ENCODE results near the gene THSD4.

Gene THSD4

DNA sequence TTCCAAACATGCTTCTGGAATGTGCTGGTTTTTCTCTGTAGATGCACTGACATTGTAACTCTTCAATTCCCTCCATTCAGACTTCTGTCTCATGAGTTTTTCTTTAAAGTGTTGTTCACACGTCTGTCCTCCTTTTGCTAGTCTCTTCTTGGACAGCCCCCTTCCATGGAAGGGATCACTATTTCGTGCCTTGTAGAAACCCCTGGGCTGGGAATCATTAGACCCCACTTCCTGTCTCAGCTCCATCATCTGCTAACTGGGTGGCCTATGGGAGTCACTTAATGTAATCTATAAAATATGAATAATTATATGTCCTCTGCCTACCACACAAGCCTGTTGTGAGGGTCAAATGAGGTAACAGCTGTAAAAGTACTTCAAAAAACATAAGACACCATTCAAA lies 110.6 kb downstream of the THSD4 start:
- DNase-seq (ENCODE audit: low read depth in 2 of 2) = no peak

DNA sequence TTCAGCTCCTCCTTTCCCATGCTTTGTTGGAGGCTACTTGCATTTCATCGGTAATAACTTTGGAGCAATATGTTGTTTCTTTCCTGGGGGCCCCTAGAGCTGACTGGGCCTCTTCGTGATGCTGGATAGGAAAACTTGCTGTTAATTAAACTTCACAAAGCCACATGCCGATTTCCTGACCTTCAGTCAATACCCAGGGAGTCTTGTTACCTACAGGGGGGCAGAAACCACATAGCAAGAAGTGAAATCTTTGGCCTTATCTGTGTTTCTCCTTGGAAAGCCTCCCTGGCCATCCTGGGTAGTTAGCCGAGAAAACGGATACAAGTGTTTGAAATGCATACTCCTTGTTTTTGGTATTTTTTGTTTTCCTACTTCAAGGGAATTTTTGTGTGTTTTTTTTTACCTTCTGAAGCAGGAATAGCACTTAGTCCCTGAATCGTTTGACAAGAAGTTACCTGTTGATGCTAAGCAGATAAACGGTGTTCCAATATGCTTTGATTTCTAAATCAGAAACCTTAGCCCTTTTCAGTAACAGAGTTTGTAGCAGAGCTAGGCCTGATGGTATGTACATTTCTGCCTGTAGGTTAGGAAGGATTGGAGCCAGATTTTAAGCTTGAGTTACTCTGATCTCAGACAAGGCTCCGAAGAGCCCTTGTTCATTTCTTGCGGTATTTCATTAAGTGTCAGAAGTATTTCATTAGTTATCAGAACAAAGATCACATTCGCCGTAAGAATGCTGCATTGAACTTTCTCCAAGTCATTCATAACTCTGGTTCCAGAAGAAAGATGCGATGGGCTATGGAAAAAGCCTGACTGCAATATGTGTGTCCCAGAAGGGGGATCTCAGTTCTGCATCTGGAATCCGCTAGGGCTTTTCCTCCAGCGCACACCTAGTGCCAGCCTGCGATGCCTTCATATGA lies 111.5 kb downstream of the THSD4 start:
- DNase-seq (ENCODE audit: low read depth in 2 of 2) = no peak

DNA sequence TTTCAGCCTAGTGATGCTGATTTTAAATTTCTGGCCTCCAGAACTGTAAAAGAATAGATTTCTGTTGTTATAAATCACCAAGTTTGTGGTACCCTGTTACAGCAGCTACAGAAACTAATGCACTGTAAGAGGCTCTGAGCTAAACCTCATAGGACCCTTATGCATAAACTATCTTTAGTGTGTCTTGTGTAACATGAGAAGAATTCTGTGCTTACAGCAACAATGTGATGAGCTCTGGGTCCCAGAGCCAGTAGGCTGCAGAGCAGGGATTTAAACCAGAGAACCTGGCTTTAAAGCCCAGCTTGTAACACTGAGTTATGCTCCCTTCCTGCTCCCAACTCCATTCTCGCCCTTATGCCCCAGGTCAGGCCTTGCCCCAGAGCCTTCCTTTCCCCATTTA lies 113.1 kb downstream of the THSD4 start:
- no peak for DNase-seq (ENCODE audit: low read depth in 2 of 2)

DNA sequence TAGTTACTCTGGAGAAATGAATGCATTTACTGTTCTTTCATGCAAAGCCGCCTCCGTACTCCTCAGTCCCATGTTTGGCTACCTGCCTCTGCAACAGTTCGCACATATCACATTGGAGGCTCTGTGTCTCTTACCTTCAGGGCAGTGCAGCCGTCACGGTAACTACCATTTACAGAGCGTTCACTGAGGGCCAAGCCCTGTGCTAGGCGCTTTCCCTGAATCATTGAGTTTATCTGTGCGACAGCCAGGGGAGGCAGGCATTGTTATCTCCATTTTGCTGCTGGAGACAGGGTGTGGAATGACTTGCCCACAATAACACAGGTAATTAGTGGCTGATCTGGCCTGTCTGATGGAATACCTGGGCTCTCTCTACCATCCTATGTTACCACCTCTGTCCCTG lies 115.0 kb downstream of the THSD4 start:
- no peak for DNase-seq (ENCODE audit: low read depth in 2 of 2)

DNA sequence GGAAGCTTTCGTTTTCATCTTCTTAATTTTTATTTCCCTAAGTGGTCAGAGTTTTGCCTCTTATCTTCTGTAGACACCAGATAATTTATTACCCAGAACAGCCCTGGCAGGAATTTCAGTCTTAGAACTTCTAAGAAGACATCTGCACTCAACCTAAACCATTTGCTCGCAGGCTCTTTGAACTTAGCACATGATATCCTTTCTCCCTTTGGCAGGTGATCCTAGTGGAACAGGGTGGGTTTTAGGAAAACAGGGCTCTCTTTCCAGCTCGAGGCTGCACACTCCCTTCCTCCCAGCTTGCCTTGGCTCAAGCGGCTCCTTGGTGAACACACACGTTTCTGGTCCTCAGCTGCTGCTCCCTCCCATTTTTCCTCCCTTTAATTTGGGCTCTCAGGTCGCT lies 116.5 kb downstream of the THSD4 start:
- no peak for DNase-seq (ENCODE audit: low read depth in 2 of 2)

DNA sequence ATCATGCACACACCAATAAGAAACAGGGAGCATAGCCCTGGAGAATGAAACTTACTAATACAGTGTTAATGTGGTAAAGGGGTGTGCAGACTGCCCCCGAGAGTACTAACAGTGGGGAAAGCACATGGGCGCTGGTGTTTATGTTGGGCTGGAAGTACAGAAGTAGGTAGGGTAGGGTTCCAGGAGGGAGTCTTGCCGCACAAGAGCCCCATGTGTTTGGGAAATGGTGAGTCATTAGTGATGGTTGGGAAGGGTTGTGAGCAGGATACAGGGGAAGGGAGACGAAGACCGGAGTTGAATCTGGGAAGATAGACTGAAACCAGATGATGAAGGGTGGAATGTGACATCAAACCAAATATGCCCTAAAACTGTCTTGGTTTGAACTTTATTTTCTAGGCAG lies 117.1 kb downstream of the THSD4 start:
- DNase-seq (ENCODE audit: low read depth in 2 of 2) = no peak

DNA sequence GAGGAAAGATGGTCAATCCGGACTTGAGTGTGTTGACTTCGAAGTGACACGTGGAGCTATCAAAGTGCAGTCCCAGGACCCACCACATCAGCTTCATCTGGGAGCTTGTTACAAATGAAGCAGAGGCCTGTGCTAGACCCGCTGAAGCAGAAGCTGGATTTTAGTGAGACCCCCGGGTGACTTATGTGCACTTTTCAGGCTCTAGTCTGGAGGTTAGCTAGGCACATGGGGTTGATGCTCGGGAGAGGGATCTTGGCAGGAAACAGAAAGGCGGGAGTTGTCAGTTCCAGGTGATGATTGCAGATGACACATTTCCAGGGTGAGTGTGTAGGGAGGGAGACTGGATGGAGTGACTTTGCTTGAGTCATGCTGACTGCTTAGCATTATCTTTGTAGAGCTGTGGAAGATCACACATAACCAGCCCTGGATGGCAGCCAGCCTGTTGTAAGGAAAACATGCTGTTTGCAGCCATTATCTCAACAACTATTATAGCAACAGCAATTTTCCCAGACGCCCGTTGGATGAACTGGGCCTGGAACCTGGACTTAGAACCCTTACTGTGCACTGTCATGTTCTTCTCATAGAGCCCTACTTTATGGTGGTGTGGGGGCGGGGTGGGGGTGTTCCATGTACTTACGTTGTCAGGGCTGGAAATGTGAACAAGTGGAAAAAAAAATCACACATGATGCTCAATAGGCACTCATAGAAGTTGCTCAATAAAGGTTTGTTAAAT lies 122.4 kb downstream of the THSD4 start:
- DNase-seq (ENCODE audit: low read depth in 2 of 2) = no peak

DNA sequence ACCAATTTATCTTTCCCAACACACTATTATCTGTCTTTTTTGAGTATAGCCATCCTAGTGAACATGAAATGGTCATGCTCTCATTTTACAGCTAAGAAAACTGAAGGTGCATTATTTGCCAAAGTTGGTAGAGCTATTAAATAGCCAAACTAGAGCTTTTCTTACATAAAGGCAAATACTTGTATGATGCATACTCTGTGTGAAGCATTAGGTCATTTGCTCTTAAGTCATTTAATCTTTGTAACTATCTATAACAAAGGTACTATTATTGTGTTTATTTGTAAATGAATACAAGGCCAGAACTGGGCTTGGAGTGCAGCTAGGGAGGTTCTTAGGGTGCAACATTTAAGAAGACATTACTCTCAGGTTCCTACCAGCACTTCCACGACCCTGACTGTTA lies 123.7 kb downstream of the THSD4 start:
- DNase-seq (ENCODE audit: low read depth in 2 of 2) = no peak

DNA sequence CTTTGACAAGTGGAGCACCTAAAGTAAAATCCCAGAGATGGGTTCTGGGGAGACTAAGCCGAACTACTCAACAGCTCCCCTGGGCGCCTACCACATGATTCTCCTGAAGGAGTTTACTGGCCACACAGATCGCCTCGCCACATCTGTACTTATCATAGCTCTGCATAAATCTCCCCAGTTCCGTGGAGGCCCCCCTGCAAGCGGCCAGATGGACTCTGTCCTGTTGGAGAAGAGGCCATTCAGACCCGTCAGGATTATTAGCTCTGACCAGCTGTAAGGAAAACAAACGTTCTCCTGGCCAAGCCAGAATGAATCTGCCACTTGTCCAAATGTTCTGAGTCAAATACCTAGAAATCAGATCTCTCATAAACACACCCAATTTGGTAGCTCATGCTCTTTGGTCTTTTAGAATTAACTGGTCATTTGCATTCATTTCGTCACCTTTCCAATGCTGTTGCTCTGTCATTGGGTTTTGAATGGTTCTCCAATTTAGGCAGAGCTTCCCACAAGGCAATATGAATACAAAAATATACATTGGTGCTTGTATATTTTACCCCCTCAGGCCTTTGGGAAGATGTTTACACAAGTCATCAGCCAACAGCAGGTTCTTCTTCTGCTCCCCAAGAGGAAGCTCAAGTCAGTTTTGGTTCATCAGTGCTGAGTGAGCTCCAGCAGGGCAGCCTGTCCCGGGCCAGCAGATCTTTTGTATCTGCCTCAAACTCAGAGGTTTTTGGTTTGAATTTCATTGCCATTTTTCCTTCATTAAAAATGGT lies 124.5 kb downstream of the THSD4 start:
- DNase-seq (ENCODE audit: low read depth in 2 of 2) = no peak

DNA sequence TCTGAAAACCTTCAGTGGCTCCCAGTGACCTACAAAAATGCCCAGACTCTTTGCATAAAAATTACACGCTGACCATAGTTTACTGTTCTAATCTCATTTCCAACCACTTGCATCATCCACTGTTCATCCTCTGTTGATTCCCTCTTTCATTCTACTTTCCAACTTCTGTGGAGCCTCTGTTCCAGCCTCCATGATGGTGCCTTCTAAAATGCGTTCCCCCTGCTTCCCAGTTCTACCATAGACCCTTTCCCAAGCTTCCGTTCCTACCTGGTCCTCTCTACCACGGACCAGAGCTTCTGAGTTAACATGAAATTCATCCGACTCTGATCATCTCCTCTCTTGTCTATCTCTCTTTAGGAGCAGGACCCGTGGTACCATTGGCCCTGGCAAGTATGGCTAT lies 127.0 kb downstream of the THSD4 start:
- DNase-seq (ENCODE audit: low read depth in 2 of 2) = no peak

DNA sequence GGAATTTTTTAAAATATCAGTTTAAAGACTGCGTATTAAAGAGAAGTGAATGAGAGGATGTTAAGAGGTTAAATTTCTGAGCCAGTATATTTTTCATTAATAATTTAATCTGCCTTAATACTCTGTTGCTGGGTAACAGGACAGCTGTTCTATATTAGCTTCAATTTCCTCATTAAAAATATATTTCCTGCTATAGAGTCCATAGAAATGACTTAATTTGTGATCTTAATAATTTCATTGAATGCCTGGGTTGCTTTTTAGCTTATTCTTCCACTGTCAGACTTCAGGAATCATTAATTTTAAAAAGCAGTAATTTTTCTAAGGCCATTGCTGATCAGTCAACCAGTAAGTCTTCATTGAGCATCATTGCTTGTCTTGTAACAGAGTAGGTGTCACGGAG lies 129.0 kb downstream of the THSD4 start:
- no peak for DNase-seq (ENCODE audit: low read depth in 2 of 2)

DNA sequence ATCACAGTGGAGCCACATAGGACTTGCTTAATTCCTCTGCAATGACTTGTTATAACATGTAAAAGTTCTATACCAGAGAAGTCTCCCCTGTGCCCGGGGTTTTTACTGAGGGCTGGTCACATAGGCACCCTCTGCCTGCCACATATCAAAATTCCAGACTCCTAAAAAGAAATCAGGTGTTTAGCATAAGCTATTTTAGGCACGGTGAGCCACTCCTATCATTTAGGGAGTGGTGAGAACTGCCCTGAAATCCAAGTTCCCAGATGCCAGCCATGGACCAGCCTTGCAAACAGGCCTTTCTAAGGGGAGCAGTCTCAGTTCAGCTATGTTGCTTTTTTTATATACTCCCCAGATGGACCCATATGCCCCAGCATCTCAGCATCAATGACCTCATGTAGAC lies 130.3 kb downstream of the THSD4 start:
- no peak for DNase-seq (ENCODE audit: low read depth in 2 of 2)

DNA sequence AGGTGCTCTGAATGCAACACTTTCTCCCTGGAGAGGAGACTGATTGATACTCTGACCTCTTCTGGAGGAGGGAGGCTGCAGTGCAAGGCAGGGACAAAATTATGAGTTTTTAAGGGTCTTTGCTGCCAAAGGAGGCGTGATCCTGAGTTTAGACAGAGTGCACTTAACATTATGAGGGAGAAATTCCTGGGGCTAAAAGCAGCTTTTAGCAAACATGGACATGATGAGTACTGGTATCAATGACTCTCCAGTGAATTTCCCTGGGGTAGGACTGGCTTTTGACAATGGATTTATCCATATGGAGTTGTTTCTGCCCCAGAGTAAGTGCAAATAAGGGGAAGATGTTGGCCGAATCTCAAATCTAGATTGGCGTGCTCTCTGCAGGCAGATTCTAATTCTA lies 133.1 kb downstream of the THSD4 start:
- no peak for DNase-seq (ENCODE audit: low read depth in 2 of 2)

DNA sequence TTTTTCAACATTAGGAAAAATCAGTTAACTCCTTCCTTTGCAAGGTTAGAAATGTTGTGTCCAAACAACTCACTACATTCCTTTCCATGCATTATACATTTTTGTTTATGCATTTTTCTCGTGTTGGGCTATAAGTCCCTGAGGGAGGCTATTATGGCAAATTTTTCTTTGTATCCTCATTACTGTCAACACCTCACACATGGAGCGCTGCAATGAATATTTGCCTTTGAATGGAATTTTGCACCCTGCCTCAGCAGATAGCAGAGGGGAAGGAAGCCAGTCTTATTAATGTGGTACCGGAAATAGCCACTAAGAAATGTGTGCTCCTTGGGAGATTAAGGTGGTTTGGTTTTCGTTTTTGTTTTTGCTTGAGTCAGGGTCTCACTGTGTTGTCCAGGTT lies 134.7 kb downstream of the THSD4 start:
- DNase-seq (ENCODE audit: low read depth in 2 of 2) = no peak

DNA sequence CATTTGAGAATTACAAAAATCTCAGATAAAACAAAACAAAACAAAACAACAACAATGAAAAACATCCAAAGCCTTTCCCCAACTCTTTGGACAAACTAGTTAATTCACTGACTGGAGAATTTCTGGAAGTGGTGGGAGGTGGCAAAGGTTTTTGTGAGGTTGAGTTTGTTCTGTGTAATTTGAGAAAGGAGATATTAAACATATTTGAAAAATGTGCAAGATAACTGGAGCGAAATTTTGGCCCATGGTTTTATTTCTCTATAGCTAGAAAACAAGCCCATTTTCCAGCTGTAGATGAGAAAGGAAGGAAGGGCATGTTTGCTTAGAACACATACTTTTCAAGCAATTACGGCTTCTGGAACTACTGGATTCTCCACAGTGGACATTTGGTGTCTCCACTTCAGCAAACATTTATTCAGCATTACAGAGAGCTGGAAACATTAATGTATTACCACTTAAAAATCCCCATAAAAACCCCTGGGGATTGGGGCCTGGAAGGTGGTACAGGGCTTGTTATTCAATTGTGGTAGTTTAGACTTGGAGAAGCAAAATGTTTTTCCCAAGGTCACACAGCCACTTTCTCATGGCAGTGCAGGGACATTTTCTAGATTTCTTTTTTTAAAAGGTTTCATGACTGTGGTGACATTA lies 135.8 kb downstream of the THSD4 start:
- no peak for DNase-seq (ENCODE audit: low read depth in 2 of 2)

DNA sequence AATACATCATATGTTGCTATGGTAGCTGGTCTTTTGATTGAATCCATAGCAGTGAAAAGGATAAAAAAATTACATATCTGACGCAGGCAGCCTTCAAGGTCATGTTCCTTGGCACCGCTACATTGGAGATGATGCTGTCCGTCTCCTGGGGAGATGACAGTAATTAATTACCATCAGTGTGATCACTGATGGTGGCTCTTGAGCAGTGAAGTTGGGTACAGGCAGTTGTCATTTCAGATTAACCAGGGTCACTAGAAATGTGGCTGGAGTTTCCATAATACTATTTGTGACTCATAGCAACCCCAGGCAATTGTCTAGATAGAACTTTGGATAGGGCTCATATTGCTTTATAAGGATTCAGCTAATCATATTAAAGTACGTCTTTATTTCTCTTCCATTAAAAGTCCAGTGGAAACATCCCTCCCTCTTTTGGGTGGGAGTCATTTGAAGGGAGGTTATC lies 136.3 kb downstream of the THSD4 start:
- DNase-seq (ENCODE audit: low read depth in 2 of 2) = no peak

DNA sequence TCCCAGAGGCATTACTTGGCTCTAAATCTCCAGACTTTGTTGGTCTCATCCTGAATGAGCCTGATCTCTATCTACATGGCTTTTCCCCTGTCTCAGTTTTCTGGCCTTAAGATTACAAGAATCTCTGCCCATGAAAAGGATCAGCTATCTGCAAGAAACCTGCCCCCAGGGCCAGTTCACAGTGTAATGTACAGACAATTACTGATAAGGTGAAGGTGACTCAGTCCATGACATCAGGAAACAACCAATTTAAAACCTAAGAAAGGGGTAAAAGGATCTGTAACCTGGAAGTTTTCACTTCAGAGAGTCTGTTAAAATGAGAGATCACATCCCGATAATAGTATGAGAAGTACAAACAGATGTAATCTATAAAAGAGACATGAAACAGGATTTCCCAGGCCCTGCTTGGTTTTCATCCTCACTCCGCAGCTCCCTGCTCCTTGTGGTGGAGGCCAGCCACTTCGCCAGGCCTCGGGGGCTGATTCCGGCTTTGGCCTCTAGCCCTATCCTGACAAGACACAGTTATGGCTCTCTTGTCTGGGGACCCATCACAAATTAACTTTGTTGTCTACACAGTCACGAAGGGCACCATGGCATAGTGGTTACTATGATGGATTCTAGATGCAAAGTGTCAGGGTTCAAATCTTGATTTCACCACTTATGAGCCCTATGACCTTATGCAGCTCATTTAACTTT lies 136.9 kb downstream of the THSD4 start:
- no peak for DNase-seq (ENCODE audit: low read depth in 2 of 2)

DNA sequence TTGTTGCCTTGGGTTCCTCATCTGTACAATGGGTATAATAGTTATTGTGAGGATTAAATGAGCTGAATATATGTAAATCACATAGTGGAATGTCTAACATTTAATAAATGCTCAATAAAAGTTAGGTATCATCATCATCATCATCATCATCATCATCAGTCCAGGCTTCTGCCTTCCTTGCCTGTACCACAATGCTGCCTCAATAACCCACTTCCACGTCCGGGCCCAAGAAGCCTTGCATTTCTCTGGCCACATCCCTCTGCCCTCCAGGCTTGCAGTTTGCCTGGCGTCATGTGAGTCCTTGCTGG lies 137.4 kb downstream of the THSD4 start:
- DNase-seq (ENCODE audit: low read depth in 2 of 2) = no peak

DNA sequence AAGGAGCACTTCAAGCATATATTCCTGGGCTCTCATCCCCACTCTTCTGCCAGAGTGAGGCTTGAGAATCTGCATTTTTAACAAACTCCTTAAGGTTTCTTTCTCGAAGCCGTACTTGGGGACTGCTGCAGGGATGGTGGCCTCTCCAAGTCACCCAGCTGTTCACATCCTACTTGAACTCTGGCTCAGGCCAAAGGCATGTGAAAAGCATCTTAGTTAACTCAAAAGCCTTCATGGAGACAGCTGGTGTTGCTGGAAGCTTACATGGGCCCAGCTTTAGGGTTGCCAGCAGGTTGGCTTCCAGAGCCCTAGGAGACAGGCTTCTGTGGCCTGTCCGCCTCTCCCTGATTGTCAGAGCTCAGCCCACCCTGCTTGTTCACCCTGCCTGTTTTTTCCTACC lies 139.2 kb downstream of the THSD4 start:
- no peak for DNase-seq (ENCODE audit: low read depth in 2 of 2)

DNA sequence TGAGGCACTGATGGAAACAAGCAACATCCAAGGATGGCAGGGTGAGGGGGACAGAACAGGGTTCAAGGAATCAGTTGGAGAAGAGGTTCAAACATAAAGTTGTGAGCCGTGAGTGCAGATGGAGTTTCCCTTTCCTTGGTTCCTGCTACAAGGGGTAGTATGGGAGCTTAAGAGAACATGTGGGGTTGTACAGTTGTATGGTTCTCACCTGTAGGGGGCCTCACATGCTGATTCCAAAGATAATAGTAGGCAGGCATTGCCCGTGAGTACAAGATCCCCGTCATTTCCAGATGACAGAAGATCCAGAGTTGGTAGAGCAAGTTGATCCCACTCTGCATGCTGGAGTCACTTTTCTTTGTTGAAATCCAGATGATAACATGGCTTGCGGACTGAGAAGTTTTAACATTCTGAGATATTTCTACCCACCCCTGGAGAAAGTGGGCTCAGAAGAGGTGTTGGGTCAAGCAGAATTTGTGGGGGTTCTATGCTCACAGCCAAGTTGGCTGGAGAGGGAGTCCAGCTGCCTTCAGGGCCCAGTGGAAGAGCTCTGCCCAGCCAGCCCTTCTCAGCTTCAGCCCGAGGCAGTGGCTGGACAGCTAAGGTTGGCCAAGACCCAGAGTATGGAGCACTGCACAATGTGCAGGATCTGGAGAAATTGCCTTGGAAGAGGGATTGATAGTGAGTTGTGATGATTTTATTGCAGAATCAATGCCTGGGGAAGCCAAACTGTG lies 141.8 kb downstream of the THSD4 start:
- DNase-seq (ENCODE audit: low read depth in 2 of 2) = no peak

DNA sequence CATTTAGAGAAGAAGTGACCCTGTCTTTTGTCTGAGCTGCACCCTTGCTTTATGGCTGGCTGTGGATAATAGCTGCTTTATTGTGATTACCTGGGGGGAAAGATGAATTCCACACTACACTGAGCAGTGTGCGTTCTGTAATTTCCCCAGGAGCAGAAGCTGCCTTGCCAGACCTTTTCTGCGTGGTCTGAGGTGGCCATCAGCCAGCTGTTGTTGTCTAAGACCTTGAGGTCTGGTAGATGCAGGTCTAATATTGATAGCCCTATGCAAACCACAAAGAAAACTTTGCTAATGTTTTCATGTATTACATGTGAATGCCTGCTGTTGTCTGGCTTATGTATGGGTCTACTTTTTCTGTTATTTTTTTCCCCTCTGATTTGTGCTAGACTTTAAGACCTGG lies 144.6 kb downstream of the THSD4 start:
- no peak for DNase-seq (ENCODE audit: low read depth in 2 of 2)
